GM12878 (cell line): ENCODE measurements around the gene SPHK2. TPM values are rescaled to one million over a fixed set of nuclear protein-coding genes. Genes with fewer than 3 reads are reported as not detected.

Experiments used
- ATAC-seq: fragments of 200-7000 bp; cut with Tn5 transposase; 3 replicates; pipeline ENCODE4 v1.9.1; 2020; ENCODE audit warnings: mild to moderate bottlenecking, moderate library complexity
- BruUV-seq: library from RNA; stranded (reverse); fragments of 400-500 nt; replicated peaks from 2 replicates; lab custom pipeline; 2021; lab: Mats Ljungman, UMichigan
- CTCF ChIA-PET: fragments of 300-600 bp; sonication (Branson Sonifier 250); formaldehyde crosslinking; extraction: SDS; loops from one replicate; lab custom pipeline; 2021; ENCODE audit warnings: inconsistent platforms; lab: Yijun Ruan, JAX
- POLR2A ChIA-PET: fragments of 350-600 bp; formaldehyde crosslinking; extraction: SDS; loops from one replicate; lab custom pipeline; 2021; ENCODE audit warnings: inconsistent platforms; lab: Charles Lee
- RAD21 ChIA-PET: fragments of 300-600 bp; sonication (Branson Sonifier 250); formaldehyde crosslinking; loops from one replicate; lab custom pipeline; 2023; ENCODE audit warnings: antibody characterized with exemption; ENCODE audit not compliant: unreplicated experiment; lab: Charles Lee
- SMC1A ChIA-PET: fragments of 300-600 bp; sonication (Branson Sonifier 250); formaldehyde crosslinking; loops from one replicate; lab custom pipeline; 2023; ENCODE audit not compliant: unreplicated experiment, uncharacterized antibody; lab: Charles Lee
- DNase-seq: peaks from one replicate; pipeline ENCODE4 v3.0.0-alpha.2; 2011; ENCODE audit warnings: low read depth, low spot score
- FAIRE-seq: peaks from 3 replicates; lab custom pipeline; 2011; peaks lifted over from hg19 to GRCh38; lab: Jason Lieb, UNC
- H2AFZ ChIP-seq: 2 replicates; pipeline ENCODE4 v1.6.0; 2011; ENCODE audit warnings: low read depth, low read length, control low read depth; ENCODE audit not compliant: control insufficient read depth
- H3K27ac ChIP-seq: 2 replicates; pipeline ENCODE4 v1.5.1; 2011; ENCODE audit warnings: control low read depth; ENCODE audit not compliant: control insufficient read depth, insufficient read depth
- H3K27me3 ChIP-seq, 2 experiments: replicated peaks in 1 of 2; 2 replicates each; pipeline versions ENCODE4 v1.6.0 to v1.6.1; 2011; ENCODE audit warnings: low read length in 1 of 2; ENCODE audit not compliant: control insufficient read depth in 2 of 2, insufficient read depth in 2 of 2
- H3K36me3 ChIP-seq, 2 experiments: 2 replicates each; pipeline ENCODE4 v1.5.1; 2011; ENCODE audit warnings: low read length in 1 of 2; ENCODE audit not compliant: control insufficient read depth in 2 of 2, insufficient read depth in 2 of 2
- H3K4me1 ChIP-seq: 2 replicates; pipeline ENCODE4 v1.6.1; 2011; ENCODE audit warnings: mild to moderate bottlenecking, low read length, moderate library complexity, mixed read lengths; ENCODE audit not compliant: control insufficient read depth, insufficient read depth
- H3K4me2 ChIP-seq: 2 replicates; pipeline ENCODE4 v1.6.0; 2011; ENCODE audit warnings: control low read depth; ENCODE audit not compliant: control insufficient read depth, insufficient read depth
- H3K4me3 ChIP-seq: fragments of 200-600 bp; sonication (generic); 2 replicates; pipeline ENCODE4 v1.5.1; 2016
- H3K79me2 ChIP-seq: 2 replicates; pipeline ENCODE4 v1.6.0; 2011; ENCODE audit warnings: low read length; ENCODE audit not compliant: control insufficient read depth, insufficient read depth
- H3K9ac ChIP-seq: 2 replicates; pipeline ENCODE4 v1.8.0; 2011; ENCODE audit warnings: low read length, control low read depth, mixed read lengths; ENCODE audit not compliant: control insufficient read depth, insufficient read depth
- H3K9me3 ChIP-seq: replicated peaks from 3 replicates; pipeline ENCODE4 v1.5.1; 2011; ENCODE audit warnings: mild to moderate bottlenecking, low read length; ENCODE audit not compliant: control insufficient read depth, insufficient read depth
- H4K20me1 ChIP-seq: 2 replicates; pipeline ENCODE4 v1.6.0; 2011; ENCODE audit not compliant: control insufficient read depth, insufficient read depth
- LARP7 ChIP-seq: fragments of 450-650 bp; IDR thresholded peaks from 2 replicates; pipeline ENCODE4 v1.6.1; 2017; ENCODE audit warnings: mild to moderate bottlenecking
- NFIC ChIP-seq: IDR thresholded peaks from 2 replicates; pipeline ENCODE4 v1.6.1; 2012; ENCODE audit warnings: low read depth, mild to moderate bottlenecking, inconsistent platforms, low read length, moderate library complexity
- SPI1 ChIP-seq: IDR thresholded peaks from 2 replicates; pipeline ENCODE4 v1.6.1; 2011; ENCODE audit warnings: low read depth, mild to moderate bottlenecking, low read length, moderate library complexity, borderline replicate concordance; ENCODE audit not compliant: insufficient read depth
- WGBS: methylation state at CpG from one replicate; pipeline ENCODE4 v1.1.6; 2016; ENCODE audit warnings: low lambda C conversion rate; ENCODE audit not compliant: insufficient replicate concordance, insufficient coverage; ENCODE audit errors: missing lambda C conversion rate; 5-methylcytosine and 5-hydroxymethylcytosine counted together
- in situ Hi-C: fragments of 300-500 bp; cut with MboI; formaldehyde crosslinking; loops from 9 replicates; pipeline ENCODE4 v1.14.3; 2018; ENCODE audit warnings: mixed read lengths
- intact Hi-C: fragments of 100-400 bp; cut with micrococcal nuclease; formaldehyde crosslinking; loops from one replicate; pipeline ENCODE4 v1.14.2; 2022; ENCODE audit not compliant: unreplicated experiment
- polyA plus RNA-seq, 11 experiments: library from polyadenylated mRNA; depleted of rRNA in 4 of 11; unstranded in 6 of 11; stranded (reverse) in 5 of 11; fragments of >200 nt; fragmentation: Nextera tagmentation in 4 of 11; fragmentation: Illumina TruSeq in 1 of 11; extraction: Ambion mirVana in 4 of 11; extraction: Trizol in 1 of 11; gene quantifications; 1 replicate in 1 of 11; 2 replicates in 10 of 11; pipeline versions ENCODE4 v1.2.1 to v1.2.3, GENCODE V29; 2011 to 2016; ENCODE audit warnings: inconsistent platforms in 2 of 11, missing spikeins in 2 of 11, low read depth in 1 of 11
- total RNA-seq, 4 experiments: library from RNA; depleted of rRNA in 3 of 4; stranded (reverse); fragments of >200 nt in 3 of 4; fragmentation: Illumina TruSeq in 1 of 4; extraction: Trizol in 1 of 4; gene quantifications; 2 replicates each; pipeline versions ENCODE4 v1.2.1 to v1.2.3, GENCODE V29; 2013 to 2021
- TF ChIP-seq, protein P1 (sequence below): fragments of 450-650 bp; IDR thresholded peaks from 2 replicates; pipeline ENCODE4 v1.6.1; 2016; ENCODE audit warnings: mild to moderate bottlenecking
- TF ChIP-seq, protein P2 (sequence below): fragments of 450-650 bp; IDR thresholded peaks from 2 replicates; pipeline ENCODE4 v1.6.1; 2018; ENCODE audit warnings: borderline replicate concordance, mild to moderate bottlenecking; ENCODE audit not compliant: partially characterized antibody

SPHK2 gene
- total and polyA plus RNA-seq, 10 of the 15 experiments (the other 5 are each of a cell fraction or from before 2014, with no cell fraction given) = 0.37 to 40.5 (median 11.2) TPM

DNA sequence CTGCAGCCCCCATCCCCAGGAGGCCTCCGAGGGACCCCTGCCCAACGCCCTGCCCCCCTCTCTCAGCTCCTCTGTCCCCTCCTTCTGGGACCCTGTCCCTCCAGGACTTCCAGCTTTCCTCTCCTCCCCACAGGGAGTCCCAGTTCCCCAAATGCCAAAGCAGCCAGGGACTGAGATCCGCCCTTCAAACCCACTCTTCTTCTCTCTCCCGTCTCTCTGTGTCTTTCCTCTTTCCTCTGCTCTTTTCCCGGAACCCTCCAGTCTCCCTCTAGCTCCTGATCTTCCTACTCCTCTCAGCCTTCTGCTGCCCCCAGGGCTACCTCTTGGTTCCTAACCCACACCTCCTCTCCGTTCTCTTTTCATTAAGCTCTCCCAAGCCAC, 26.3 kb downstream of the SPHK2 start:
- CTCF ChIA-PET = interaction anchor here (0.6 to 3.6 kb wide), 27 partner anchors 8 to 354 kb away, joined by 3 to 31 read pairs (median 4); partner anchors contain the start of genes GYS1, HSD17B14, RPL18 and RUVBL2
- H3K9ac ChIP-seq = peak overlapping the region; percentile 37; the same call in 1 of the 2 replicates
- H3K4me1 ChIP-seq = peaks cover 20% of the 10 kb centered on the region
- DNase-seq = no peak
- H2AFZ ChIP-seq = peak overlapping the region; percentile 88
- H3K4me2 ChIP-seq = peak overlapping the region; percentile 97
- SMC1A ChIA-PET = interaction anchor here (0.7 to 2.4 kb wide), 15 partner anchors 8 to 348 kb away, joined by 3 to 13 read pairs (median 4); partner anchors contain the start of genes DBP, GYS1 and RUVBL2
- no peaks in the 10 kb centered on the region for H3K79me2 ChIP-seq
- TF ChIP-seq NFIC (no peak), LARP7 (0 out of 2 replicates have a peak, but pooled peaks have one; percentile 40), SPI1 (0 out of 2 replicates have a peak, but pooled peaks have one; percentile 13)
- TF ChIP-seq, protein P1, sequence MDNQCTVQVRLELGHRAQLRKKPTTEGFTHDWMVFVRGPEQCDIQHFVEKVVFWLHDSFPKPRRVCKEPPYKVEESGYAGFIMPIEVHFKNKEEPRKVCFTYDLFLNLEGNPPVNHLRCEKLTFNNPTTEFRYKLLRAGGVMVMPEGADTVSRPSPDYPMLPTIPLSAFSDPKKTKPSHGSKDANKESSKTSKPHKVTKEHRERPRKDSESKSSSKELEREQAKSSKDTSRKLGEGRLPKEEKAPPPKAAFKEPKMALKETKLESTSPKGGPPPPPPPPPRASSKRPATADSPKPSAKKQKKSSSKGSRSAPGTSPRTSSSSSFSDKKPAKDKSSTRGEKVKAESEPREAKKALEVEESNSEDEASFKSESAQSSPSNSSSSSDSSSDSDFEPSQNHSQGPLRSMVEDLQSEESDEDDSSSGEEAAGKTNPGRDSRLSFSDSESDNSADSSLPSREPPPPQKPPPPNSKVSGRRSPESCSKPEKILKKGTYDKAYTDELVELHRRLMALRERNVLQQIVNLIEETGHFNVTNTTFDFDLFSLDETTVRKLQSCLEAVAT = 0 out of 2 replicates have a peak, but pooled peaks have one; percentile 8
- TF ChIP-seq, protein P2, sequence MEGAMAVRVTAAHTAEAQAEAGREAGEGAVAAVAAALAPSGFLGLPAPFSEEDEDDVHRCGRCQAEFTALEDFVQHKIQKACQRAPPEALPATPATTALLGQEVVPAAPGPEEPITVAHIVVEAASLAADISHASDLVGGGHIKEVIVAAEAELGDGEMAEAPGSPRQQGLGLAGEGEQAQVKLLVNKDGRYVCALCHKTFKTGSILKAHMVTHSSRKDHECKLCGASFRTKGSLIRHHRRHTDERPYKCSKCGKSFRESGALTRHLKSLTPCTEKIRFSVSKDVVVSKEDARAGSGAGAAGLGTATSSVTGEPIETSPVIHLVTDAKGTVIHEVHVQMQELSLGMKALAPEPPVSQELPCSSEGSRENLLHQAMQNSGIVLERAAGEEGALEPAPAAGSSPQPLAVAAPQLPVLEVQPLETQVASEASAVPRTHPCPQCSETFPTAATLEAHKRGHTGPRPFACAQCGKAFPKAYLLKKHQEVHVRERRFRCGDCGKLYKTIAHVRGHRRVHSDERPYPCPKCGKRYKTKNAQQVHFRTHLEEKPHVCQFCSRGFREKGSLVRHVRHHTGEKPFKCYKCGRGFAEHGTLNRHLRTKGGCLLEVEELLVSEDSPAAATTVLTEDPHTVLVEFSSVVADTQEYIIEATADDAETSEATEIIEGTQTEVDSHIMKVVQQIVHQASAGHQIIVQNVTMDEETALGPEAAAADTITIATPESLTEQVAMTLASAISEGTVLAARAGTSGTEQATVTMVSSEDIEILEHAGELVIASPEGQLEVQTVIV = peak; percentile 14
- 0% methylated on average over 6 of the region's 6 CpGs for WGBS
- H3K27ac ChIP-seq = peak overlapping the region; percentile 15; the same call in 1 of the 2 replicates
- RAD21 ChIA-PET = interaction anchor here (0.6 to 2.1 kb wide), 26 partner anchors 12 to 487 kb away, joined by 3 to 18 read pairs (median 4); partner anchors contain the start of genes GYS1, HSD17B14, RPL18 and RUVBL2
- ATAC-seq = no peak; the same call in 2 of the 3 replicates
- no peaks in the 10 kb centered on the region for H3K9me3 ChIP-seq
- H4K20me1 ChIP-seq = no peaks in the 10 kb centered on the region
- FAIRE-seq = no peak
- in situ Hi-C loops = loop anchor here (5.0 to 25.0 kb wide), 2 partner anchors 192 to 1242 kb away; partner anchors contain the start of genes AKT1S1, HSD17B14, IL4I1 and TBC1D17
- POLR2A ChIA-PET = interaction anchor here (0.6 to 2.0 kb wide), 11 partner anchors 9 to 325 kb away, joined by 3 to 15 read pairs (median 4); partner anchors contain the start of genes PPP1R15A, RPL18 and SPHK2
- BruUV-seq = no TSS peak
- intact Hi-C loops = loop anchor here (5.0 kb wide), 1 partner anchor 192 kb away; the partner anchor contains the start of gene HSD17B14
- H3K27me3 ChIP-seq = no peaks in the 10 kb centered on the region
- H3K36me3 ChIP-seq = no peaks in the 10 kb centered on the region
- peak overlapping the region; percentile 91; the same call in 1 of the 2 replicates for H3K4me3 ChIP-seq
